ENCODE measurements around the gene CTNNA2.

GRCh38 chr2:79833235-79833878 is 320.5 kb downstream of the CTNNA2 start:
- TF ChIP-seq USF2 (IDR thresholded peaks at IDR 0.05) (no peak), CTCF (IDR thresholded peaks at IDR 0.05) (no peak), EP300 (IDR thresholded peaks at IDR 0.05) (no peak), POLR2A (IDR thresholded peaks at IDR 0.05; ENCODE audit: low read length) (no peak), HDAC2 (IDR thresholded peaks at IDR 0.05) (no peak), TFCP2L1 (CRISPR knock-in tag; IDR thresholded peaks at IDR 0.05) (no peak), JUN (IDR thresholded peaks at IDR 0.05) (no peak), ELK1 (IDR thresholded peaks at IDR 0.05; ENCODE audit: low read depth, low read length) (no peak), ZSCAN20 (CRISPR knock-in tag; IDR thresholded peaks at IDR 0.05) (no peak), MYC (IDR thresholded peaks at IDR 0.05; ENCODE audit: borderline replicate concordance, low read length) (no peak), HES2 (IDR thresholded peaks at IDR 0.05) (no peak), REST (IDR thresholded peaks at IDR 0.05) (no peak)

All from A549 (cell line).